NK-92 treated with Interleukin-12 subunit alpha and Interleukin-12 subunit beta, amount 100 ng/mL, for 24 hours (cell line): Measurements from ENCODE around the gene PALB2.
"Not testable (repeated sequence)": the region's sequence is repeated elsewhere in the genome, so short reads cannot be mapped to it uniquely, and the experiment has no call there.

Source experiments
- DNase-seq: peaks from one replicate; lab custom pipeline; 2025; lab: John Stamatoyannopoulos, UW

PALB2 gene

GRCh38 chr16:23642246-23642774 is 1.2 kb upstream of the PALB2 start:
- DNase-seq = no peak

DNA sequence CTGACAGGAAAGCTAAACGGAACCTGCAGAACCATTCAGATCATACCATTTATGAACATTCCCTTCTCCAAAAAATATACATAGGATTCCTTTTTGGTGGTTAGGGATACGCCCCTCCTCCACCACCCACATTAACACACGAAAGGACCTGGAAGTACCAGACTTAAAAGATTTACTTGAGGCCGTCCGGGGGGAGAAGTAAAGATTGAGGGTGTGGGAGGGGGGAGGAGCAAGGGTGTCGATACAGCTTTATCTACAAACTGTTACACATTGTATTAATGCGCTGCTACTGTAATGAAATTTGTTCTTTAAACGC is 537 bp downstream of the PALB2 start:
- no peak for DNase-seq

DNA sequence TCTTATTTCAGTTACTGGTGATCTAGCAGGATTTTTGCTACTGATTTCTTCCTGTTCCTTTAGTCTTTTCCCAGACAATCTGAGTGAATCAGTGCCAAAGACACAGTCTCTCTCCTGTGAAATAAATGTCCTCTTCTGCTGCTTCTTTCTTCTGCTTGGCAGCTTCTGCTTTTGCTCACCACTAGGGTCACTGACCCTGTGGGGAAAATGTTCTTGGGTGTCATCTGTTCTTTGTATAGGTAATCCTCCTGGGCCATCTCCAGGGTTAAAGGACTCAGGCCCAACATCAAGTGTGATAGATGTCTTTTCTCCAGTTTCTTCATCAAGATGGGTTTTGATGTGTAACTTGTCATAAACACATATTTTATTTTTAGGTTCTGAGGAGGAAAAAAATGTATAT is 5.2 kb downstream of the PALB2 start:
- DNase-seq = no peak

GRCh38 chr16:23634461-23635036 is 6.6 kb downstream of the PALB2 start:
- no peak for DNase-seq

DNA sequence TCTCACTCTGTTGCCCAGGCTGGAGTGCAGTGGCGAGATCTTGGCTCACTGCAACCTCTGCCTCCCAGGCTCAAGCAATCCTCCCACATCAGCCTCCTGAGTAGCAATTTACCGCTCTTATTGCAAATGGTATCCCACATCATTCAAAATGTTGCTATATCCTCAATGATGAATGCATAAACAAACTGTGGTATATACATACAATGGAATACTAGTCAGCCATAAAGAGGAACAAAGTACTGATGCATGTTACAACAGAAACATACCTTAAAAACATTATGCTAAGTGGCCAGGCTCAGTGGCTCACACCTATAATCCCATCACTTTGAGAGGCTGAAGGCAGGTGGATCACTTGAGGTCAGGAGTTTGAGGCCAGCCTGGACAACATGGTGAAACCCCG is 9.2 kb downstream of the PALB2 start:
- not testable (repeated sequence) for DNase-seq

DNA sequence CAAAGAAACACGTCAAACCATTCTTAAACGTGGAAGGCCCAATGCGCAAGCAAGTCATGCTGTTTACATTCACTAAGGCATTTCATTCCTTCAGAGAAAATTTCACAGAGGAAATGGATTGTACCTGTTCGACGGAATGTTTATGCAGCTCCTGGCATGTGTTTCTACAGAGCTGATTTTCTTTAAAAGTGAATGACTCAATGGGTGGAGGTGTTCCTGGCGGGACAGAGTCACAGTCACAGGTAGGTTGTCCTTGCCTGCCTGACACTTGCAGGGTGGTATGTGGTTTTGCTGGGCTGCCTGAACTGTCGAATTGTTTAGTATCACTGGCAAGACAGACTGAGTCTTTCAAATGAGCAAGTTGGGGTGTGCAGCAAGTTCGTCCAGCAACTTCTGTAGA is 11.6 kb downstream of the PALB2 start:
- DNase-seq = no peak

DNA sequence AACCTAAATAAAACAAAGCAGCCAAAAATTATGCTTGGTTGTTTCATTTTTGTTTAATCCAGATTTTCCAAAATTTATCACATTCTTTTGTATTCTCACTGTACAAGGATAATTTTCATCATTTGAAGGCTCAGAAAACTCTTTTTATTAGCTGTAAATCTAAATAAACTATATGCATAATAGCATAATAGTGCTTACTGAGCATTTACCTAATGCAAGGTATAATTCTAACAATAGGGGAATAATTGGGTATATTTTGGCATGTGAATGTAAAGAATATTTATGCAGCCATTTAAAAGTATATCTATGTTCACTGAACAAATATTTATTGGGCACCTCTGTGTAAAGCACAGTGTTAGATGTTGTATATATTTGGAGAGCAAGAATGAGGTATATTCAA is 17.0 kb downstream of the PALB2 start:
- no peak for DNase-seq

DNA sequence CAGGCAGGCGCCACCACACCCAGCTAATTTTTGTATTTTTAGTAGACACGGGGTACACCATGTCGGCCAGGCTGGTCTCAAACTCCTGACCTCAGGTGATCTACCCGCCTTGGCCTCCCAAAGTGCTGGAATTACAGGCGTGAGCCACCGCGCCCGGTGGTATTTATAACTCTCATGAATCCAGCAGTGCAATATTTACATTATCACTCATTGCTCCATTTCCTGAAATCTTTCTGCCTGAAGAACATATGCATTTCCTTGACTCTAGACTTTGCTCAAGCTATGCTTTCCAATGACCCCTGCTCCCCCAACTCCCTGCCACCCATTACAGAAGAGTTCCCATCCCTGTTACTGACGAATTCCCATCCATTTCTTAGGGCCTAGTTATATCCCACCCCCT is 25.3 kb downstream of the PALB2 start:
- DNase-seq = no peak

GRCh38 chr16:23611936-23612335 is 29.2 kb downstream of the PALB2 start:
- no peak for DNase-seq

- DNase-seq = not testable (repeated sequence)
Observed at GRCh38 chr16:23610905-23611304, 30.2 kb downstream of the PALB2 start.

DNA sequence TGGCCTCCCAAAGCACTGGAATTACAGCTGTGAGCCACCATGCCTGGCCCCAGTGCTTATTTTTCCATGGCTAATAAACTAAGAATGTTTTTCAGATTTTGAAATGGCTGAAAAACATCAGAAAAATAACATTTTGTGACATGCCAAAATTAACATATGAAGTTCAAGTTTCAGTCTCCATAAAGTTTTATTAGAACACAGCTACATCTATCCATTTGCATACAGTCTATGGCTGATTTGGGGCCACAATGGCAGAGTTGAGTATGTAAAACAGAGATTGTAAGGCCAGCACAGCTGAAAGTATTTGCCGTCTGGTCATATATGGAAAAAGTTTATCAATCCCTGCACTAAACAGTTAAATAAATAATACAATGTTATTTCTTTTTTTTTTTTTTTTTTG is 31.2 kb downstream of the PALB2 start:
- DNase-seq = no peak

GRCh38 chr16:23608194-23608593 is 32.9 kb downstream of the PALB2 start:
- no peak for DNase-seq

DNA sequence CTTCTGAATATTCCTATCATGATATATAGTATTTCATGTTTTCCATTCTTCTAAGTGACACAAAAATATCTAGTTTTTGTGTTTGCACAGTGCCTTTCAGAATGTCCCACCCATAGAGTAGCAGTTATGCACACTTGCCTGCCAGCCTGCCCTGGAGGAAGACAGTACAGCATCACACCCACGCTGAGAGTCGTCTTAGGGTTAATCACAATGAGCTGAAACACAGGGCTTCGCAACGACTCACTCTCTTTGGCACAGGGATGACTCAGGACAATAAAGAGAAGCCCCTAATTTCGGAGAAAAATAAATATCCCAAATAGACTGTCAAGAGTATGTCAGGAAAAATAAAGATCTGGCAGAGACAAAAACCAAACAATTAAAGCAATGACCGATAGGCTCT is 33.4 kb downstream of the PALB2 start:
- no peak for DNase-seq

GRCh38 chr16:23597003-23597756 is 43.9 kb downstream of the PALB2 start:
- DNase-seq = no peak

- peak; percentile 82 for DNase-seq
Observed at GRCh38 chr16:23595951-23596720, 45.0 kb downstream of the PALB2 start, which contains the start of gene NDUFAB1. TSS of gene NDUFAB1 (minus strand) at chr16:23596316. CDS start at chr16:23596290, 26 bp downstream.

DNA sequence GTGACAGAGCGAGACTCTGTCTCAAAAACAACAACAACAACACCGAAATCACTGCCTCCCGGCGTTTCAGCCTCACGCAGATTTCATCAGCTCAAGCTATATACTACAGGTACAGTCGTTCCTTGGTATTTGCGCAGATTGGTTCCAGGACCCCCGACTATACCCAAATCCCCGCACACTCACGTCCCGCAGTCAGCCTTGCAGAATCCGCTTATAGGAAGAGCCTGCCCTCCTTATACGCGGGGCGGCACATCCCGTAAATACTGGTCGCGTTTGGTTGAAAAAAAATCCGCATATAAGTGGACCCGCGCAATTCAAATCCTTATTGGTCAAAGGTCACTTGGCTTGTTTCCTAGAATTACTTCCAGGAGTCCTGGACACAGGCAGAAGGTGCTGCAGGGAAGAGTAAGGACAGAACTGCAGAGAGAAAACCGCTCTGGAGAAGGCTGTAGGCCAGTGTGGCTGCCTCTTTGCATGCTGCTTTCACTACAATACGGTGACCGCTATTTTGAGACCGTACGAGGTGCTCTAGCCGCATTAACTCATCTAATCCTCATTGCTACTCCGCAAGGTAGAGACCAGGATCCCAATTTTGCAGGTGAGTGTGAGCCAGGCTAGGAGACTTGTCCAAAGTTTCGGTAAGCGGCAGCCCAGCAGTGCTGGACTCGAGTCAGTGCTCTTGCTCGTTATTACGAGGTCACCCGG is 45.7 kb downstream of the PALB2 start:
- DNase-seq = no peak

- DNase-seq = no peak
Observed at GRCh38 chr16:23594186-23594585, 46.9 kb downstream of the PALB2 start.

GRCh38 chr16:23590181-23590580 is 50.9 kb downstream of the PALB2 start:
- DNase-seq = no peak

GRCh38 chr16:23587726-23588125 is 53.4 kb downstream of the PALB2 start:
- DNase-seq = no peak

DNA sequence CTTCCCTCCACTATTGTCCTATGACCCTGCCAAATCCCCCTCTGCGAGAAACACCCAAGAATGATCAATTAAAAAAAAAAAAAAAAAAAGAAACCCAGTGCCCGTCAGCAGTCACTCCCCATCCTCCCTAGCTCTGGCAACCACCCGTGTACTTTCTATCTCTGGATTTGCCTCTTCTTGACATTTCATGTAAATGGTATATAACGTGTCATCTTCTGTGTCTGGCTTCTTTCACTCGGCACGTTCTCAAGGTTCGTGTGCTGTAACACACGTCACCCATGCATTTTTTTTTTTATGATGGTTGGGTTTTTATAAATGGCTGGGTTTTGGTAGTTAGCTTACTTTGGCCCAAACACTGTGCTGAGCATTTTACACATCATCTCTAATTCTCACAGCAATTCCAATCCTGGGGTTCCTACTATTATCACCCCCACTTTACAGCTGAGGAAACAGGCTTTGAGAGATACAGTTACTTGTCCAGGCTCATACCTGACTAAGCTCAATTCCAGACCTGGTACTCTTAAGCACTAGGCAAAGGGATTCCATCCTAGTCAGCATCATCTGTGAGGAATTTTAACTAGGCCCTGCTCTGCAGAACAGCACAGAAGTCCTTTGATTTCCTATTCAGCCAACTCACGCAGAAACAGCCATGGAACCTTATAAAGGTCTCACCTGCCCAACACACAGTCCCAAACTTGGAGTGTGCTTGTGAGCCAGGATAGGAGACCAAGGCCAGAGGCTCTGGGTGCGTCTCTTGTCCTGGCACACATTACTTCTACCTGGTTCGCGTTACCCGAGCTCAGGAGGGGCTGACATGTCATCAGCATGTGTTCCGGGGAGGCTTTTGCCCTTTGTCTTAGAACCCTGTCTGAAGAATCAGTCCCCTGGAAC is 56.7 kb downstream of the PALB2 start:
- DNase-seq = no peak

DNA sequence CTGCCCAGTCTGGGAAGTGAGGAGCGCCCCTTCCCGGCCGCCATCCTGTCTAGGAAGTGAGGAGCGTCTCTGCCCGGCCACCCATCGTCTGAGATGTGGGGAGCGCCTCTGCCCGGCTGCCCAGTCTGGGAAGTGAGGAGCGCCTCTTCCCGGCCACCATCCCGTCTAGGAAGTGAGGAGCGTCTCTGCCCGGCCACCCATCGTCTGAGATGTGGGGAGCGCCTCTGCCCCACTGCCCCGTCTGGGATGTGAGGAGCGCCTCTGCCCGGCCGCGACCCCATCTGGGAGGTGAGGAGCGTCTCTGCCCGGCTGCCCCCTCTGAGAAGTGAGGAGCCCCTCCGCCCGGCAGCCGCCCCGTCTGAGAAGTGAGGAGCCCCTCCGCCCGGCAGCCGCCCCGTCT is 57.8 kb downstream of the PALB2 start:
- not testable (repeated sequence) for DNase-seq
